HG02870 (cell line): ENCODE data around the gene F13A1.

ENCODE experiments used
- ATAC-seq: cut with Tn5 transposase; IDR thresholded peaks from one replicate; pipeline ENCODE4 v1.9.1; 2021; ENCODE audit warnings: mild to moderate bottlenecking, moderate library complexity; ENCODE audit not compliant: unreplicated experiment

The F13A1 gene

GRCh38 chr6:6319952-6320811 lies at the start of gene F13A1:
Gene F13A1, minus strand, starts transcription at chr6:6320662. Its CDS starts 1,998 bp downstream, at chr6:6318664.
- no peak for ATAC-seq

- ATAC-seq, result no peak
Measured at GRCh38 chr6:6368684-6369052, 48.2 kb upstream of the F13A1 start.

GRCh38 chr6:6368040-6368683 lies 47.7 kb upstream of the F13A1 start:
- no peak for ATAC-seq

GRCh38 chr6:6366803-6367202 lies 46.3 kb upstream of the F13A1 start:
- no peak for ATAC-seq

GRCh38 chr6:6365242-6365641 lies 44.8 kb upstream of the F13A1 start:
- ATAC-seq, result no peak

GRCh38 chr6:6362056-6362840 lies 41.8 kb upstream of the F13A1 start:
- no peak for ATAC-seq

- no peak for ATAC-seq
Measured at GRCh38 chr6:6357530-6357929, 37.1 kb upstream of the F13A1 start.

GRCh38 chr6:6357032-6357431 lies 36.6 kb upstream of the F13A1 start:
- ATAC-seq, result no peak

- ATAC-seq, result no peak
Measured at GRCh38 chr6:6352772-6353171, 32.3 kb upstream of the F13A1 start.

- no peak for ATAC-seq
Measured at GRCh38 chr6:6351511-6352025, 31.1 kb upstream of the F13A1 start.

- ATAC-seq, result no peak
Measured at GRCh38 chr6:6350696-6351095, 30.2 kb upstream of the F13A1 start.

- ATAC-seq, result no peak
Measured at GRCh38 chr6:6348256-6348655, 27.8 kb upstream of the F13A1 start.

GRCh38 chr6:6346427-6347023 lies 26.1 kb upstream of the F13A1 start:
- no peak for ATAC-seq

GRCh38 chr6:6333501-6333900 lies 13.0 kb upstream of the F13A1 start:
- ATAC-seq, result no peak

- peak; percentile 27 for ATAC-seq
Measured at GRCh38 chr6:6332811-6333244, 12.4 kb upstream of the F13A1 start.

- peak; percentile 60 for ATAC-seq
Measured at GRCh38 chr6:6331946-6332601, 11.6 kb upstream of the F13A1 start.

- ATAC-seq, result peak; percentile 85
Measured at GRCh38 chr6:6331393-6331792, 10.9 kb upstream of the F13A1 start.

GRCh38 chr6:6330407-6330806 lies 9.9 kb upstream of the F13A1 start:
- no peak for ATAC-seq

- no peak for ATAC-seq
Measured at GRCh38 chr6:6328451-6328850, 8.0 kb upstream of the F13A1 start.

- no peak for ATAC-seq
Measured at GRCh38 chr6:6323352-6323751, 2.9 kb upstream of the F13A1 start.
